Right ventricle myocardium superior (tissue), 1 donor: ENCODE measurements around the gene ALPK3. TPM values are rescaled to one million over a fixed set of nuclear protein-coding genes. Genes with fewer than 3 reads are reported as not detected.
A peak's percentile ranks its signal among the peaks of the same experiment; 100 is the strongest.
"Not testable (repeated sequence)": the region's sequence is repeated elsewhere in the genome, so short reads cannot be mapped to it uniquely, and the experiment has no call there.

ENCODE experiments used
- ATAC-seq: fragments of 200-7000 bp; cut with Tn5 transposase; one replicate; pipeline ENCODE4 v1.9.1; 2020; ENCODE audit warnings: mild to moderate bottlenecking; ENCODE audit not compliant: poor library complexity
- DNase-seq: peaks from one replicate; pipeline ENCODE4 v3.0.0-alpha.2; 2020
- intact Hi-C: fragments of 100-400 bp; cut with DNase I; formaldehyde crosslinking; loops from one replicate; pipeline ENCODE4 v1.11.2; 2022
- total RNA-seq: library from RNA; stranded (reverse); fragmentation: NEBNext Ultra II Directional; extraction: Animal tissue kit (Norgen Biotek cat#: 25700); gene quantifications from one replicate; pipeline ENCODE4 v1.2.1, GENCODE V29; 2021
- donor health status: DM: no; HTN: yes; CAD: no; lungs with severe emphysema.

ALPK3 gene
- total RNA-seq, 1 donor from 2014 or later, result 114 TPM

- DNase-seq, result no peak
- intact Hi-C loops, result no loop called here
- no peak for ATAC-seq
Measured at GRCh38 chr15:84833447-84834228, 16.5 kb downstream of the ALPK3 start.

GRCh38 chr15:84834229-84834955, 17.2 kb downstream of the ALPK3 start:
- no peak for DNase-seq
- intact Hi-C loops, result no loop called here
- ATAC-seq, result no peak

- intact Hi-C loops, result no loop called here
- peak; percentile 2 for ATAC-seq
- DNase-seq, result no peak
Measured at GRCh38 chr15:84834969-84835368, 17.8 kb downstream of the ALPK3 start.

- ATAC-seq (peak; percentile 55), DNase-seq (no peak)
- intact Hi-C loops, result no loop called here
Measured at GRCh38 chr15:84835661-84836337, 18.6 kb downstream of the ALPK3 start.

- no peak for ATAC-seq
- intact Hi-C loops, result no loop called here
Measured at GRCh38 chr15:84836844-84837243, 19.7 kb downstream of the ALPK3 start.

GRCh38 chr15:84839714-84840113, 22.6 kb downstream of the ALPK3 start:
- DNase-seq (no peak), ATAC-seq (no peak)

More at GRCh38 chr15:84836844-84837243, 19.7 kb downstream of the ALPK3 start:
- DNase-seq, result no peak

GRCh38 chr15:84840255-84840654, 23.1 kb downstream of the ALPK3 start:
- peak; percentile 3 for ATAC-seq
- DNase-seq, result no peak

More at GRCh38 chr15:84839714-84840113, 22.6 kb downstream of the ALPK3 start:
- intact Hi-C loops, result no loop called here

GRCh38 chr15:84840741-84841429, 23.7 kb downstream of the ALPK3 start:
- DNase-seq, result peak; percentile 81
- intact Hi-C loops, result no loop called here
- ATAC-seq, result peak; percentile 80

More at GRCh38 chr15:84840255-84840654, 23.1 kb downstream of the ALPK3 start:
- intact Hi-C loops, result no loop called here

GRCh38 chr15:84842781-84843180, 25.6 kb downstream of the ALPK3 start:
- intact Hi-C loops, result no loop called here
- DNase-seq, result no peak
- no peak for ATAC-seq

- intact Hi-C loops, result no loop called here
- DNase-seq (no peak), ATAC-seq (no peak)
Measured at GRCh38 chr15:84844964-84845363, 27.8 kb downstream of the ALPK3 start.

GRCh38 chr15:84845631-84846030, 28.5 kb downstream of the ALPK3 start:
- peak; percentile 81 for DNase-seq
- intact Hi-C loops, result not testable (repeated sequence)
- peak; percentile 39 for ATAC-seq

GRCh38 chr15:84846269-84846668, 29.1 kb downstream of the ALPK3 start:
- intact Hi-C loops, result no loop called here
- no peak for ATAC-seq
- no peak for DNase-seq

- intact Hi-C loops, result no loop called here
- ATAC-seq (no peak), DNase-seq (no peak)
Measured at GRCh38 chr15:84847382-84847781, 30.2 kb downstream of the ALPK3 start.

- no peak for DNase-seq
- ATAC-seq, result no peak
- intact Hi-C loops, result no loop called here
Measured at GRCh38 chr15:84852212-84852611, 35.1 kb downstream of the ALPK3 start.

GRCh38 chr15:84855136-84855535, 38.0 kb downstream of the ALPK3 start:
- intact Hi-C loops, result no loop called here
- DNase-seq (no peak), ATAC-seq (peak; percentile 5)

- DNase-seq, result no peak
- peak; percentile 54 for ATAC-seq
- intact Hi-C loops, result no loop called here
Measured at GRCh38 chr15:84855765-84856164, 38.6 kb downstream of the ALPK3 start.

- intact Hi-C loops, result no loop called here
- DNase-seq (no peak), ATAC-seq (no peak)
Measured at GRCh38 chr15:84856731-84857417, 39.7 kb downstream of the ALPK3 start.

GRCh38 chr15:84857418-84858004, 40.4 kb downstream of the ALPK3 start:
- no peak for DNase-seq
- intact Hi-C loops, result no loop called here
- ATAC-seq, result no peak
